Suprapubic skin (tissue), 4 donors: ENCODE measurements around the gene METTL22.

Source experiments
- CTCF ChIP-seq, 2 donors: fragments of 200-600 bp in 1 of 2; fragments of 450-650 bp in 1 of 2; sonication (generic) in 1 of 2; IDR thresholded peaks; one replicate each; pipeline ENCODE4 v1.5.1; 2016 to 2019; ENCODE audit warnings: antibody characterized with exemption in 2 of 2, mild to moderate bottlenecking in 1 of 2, moderate library complexity in 1 of 2
- EP300 ChIP-seq: sonication (generic); formaldehyde crosslinking; IDR thresholded peaks from one replicate; pipeline ENCODE4 v1.6.1; 2017; ENCODE audit warnings: antibody characterized with exemption
- POLR2A ChIP-seq, 2 donors: fragments of 450-650 bp; IDR thresholded peaks; one replicate each; pipeline ENCODE4 v1.6.1; 2017; ENCODE audit warnings: antibody characterized with exemption in 2 of 2, mild to moderate bottlenecking in 2 of 2, moderate library complexity in 2 of 2
- POLR2AphosphoS5 ChIP-seq, 3 donors: sonication (generic); formaldehyde crosslinking; IDR thresholded peaks; one replicate each; pipeline ENCODE4 v1.6.1; 2017; ENCODE audit warnings: antibody characterized with exemption in 3 of 3

GRCh38 chr16:8642146-8642545 is 20.6 kb downstream of the METTL22 start:
- TF ChIP-seq CTCF (IDR thresholded peaks at IDR 0.05): no peak
- TF ChIP-seq POLR2AphosphoS5 (IDR thresholded peaks at IDR 0.05): no peak
- TF ChIP-seq POLR2A (IDR thresholded peaks at IDR 0.05): no peak
- TF ChIP-seq EP300: no peak
